Gastroesophageal sphincter (tissue), 4 donors: ENCODE measurements around the gene PHF1. TPM values are rescaled to one million over a fixed set of nuclear protein-coding genes. Genes with fewer than 3 reads are reported as not detected.

ENCODE experiments used
- ATAC-seq: fragments of 150-250 bp; one replicate; pipeline ENCODE4 v1.9.1; 2016; ENCODE audit warnings: mild to moderate bottlenecking, moderate library complexity
- H3K27ac ChIP-seq, 4 donors: fragments of 200-600 bp; sonication (generic) in 3 of 4; 1 replicate in 3 of 4; 2 replicates in 1 of 4; pipeline ENCODE4 v1.5.1; 2016 to 2019
- H3K27me3 ChIP-seq: fragments of 200-600 bp; sonication (generic); one replicate; pipeline ENCODE4 v1.5.1; 2019
- H3K36me3 ChIP-seq, 2 donors: fragments of 200-600 bp; sonication (generic); one replicate each; pipeline ENCODE4 v1.5.1; 2019; ENCODE audit warnings: control low read depth in 1 of 2
- H3K4me1 ChIP-seq, 3 donors: fragments of 200-600 bp; sonication (generic); 1 replicate in 2 of 3; 2 replicates in 1 of 3; pipeline ENCODE4 v1.5.1; 2016 to 2019; ENCODE audit warnings: control low read depth in 2 of 3
- H3K4me3 ChIP-seq, 2 donors: fragments of 200-600 bp; sonication (generic); one replicate each; pipeline ENCODE4 v1.5.1; 2019; ENCODE audit warnings: mild to moderate bottlenecking in 1 of 2, moderate library complexity in 1 of 2
- H3K9me3 ChIP-seq, 3 donors: fragments of 200-600 bp; sonication (generic); one replicate each; pipeline ENCODE4 v1.5.1; 2017 to 2019; ENCODE audit warnings: control low read depth in 2 of 3
- EP300 ChIP-seq: sonication (generic); formaldehyde crosslinking; IDR thresholded peaks from one replicate; pipeline ENCODE4 v1.6.1; 2017; ENCODE audit warnings: antibody characterized with exemption, mild to moderate bottlenecking
- POLR2A ChIP-seq, 2 donors: fragments of 450-650 bp; IDR thresholded peaks; one replicate each; pipeline ENCODE4 v1.6.1; 2017; ENCODE audit warnings: antibody characterized with exemption in 2 of 2, mild to moderate bottlenecking in 2 of 2, moderate library complexity in 1 of 2
- POLR2AphosphoS5 ChIP-seq: sonication (generic); formaldehyde crosslinking; IDR thresholded peaks from one replicate; pipeline ENCODE4 v1.6.1; 2017; ENCODE audit warnings: antibody characterized with exemption
- WGBS, 2 donors: methylation state at CpG; one replicate each; pipeline ENCODE4 v1.1.5; 2018; ENCODE audit warnings: low coverage in 1 of 2; 5-methylcytosine and 5-hydroxymethylcytosine counted together
- total RNA-seq, 4 donors: library from RNA; depleted of rRNA; stranded (reverse); fragments of >200 nt; gene quantifications; one replicate each; pipeline ENCODE4 v1.1.0, GENCODE V29; 2016
- TF ChIP-seq, protein P1 (sequence below), 4 experiments: fragments of 200-600 bp in 2 of 4; fragments of 450-650 bp in 2 of 4; sonication (generic) in 1 of 4; IDR thresholded peaks; one replicate each; pipeline ENCODE4 v1.5.1; 2017 to 2019; ENCODE audit warnings: antibody characterized with exemption in 4 of 4, mild to moderate bottlenecking in 2 of 4, moderate library complexity in 2 of 4

PHF1 gene
- total RNA-seq, 4 donors from 2014 or later: 73.0 to 91.0 (median 86.1) TPM

- Histone ChIP-seq H3K4me3 (no peak overlapping the region), H3K27me3 (no peaks in the 10 kb centered on the region), H3K36me3 (peaks cover 0 to 21% of the 10 kb centered on the region in 2 donors), H3K9me3 (no peaks in the 10 kb centered on the region), H3K4me1 (peaks cover 0 to 71% (median 39%) of the 10 kb centered on the region in 3 donors), H3K27ac (peak overlapping the region in 3 of 4 donors; percentile 58 to 97 (median 92))
- 4% methylated on average over 3 of the region's 12 CpGs; no CpG with 5 or more reads in 1 of the 2 donors for WGBS, 2 donors
- TF ChIP-seq POLR2AphosphoS5 (no peak), EP300 (no peak), POLR2A (IDR thresholded peaks at IDR 0.05) (no peak)
- TF ChIP-seq, protein P1, sequence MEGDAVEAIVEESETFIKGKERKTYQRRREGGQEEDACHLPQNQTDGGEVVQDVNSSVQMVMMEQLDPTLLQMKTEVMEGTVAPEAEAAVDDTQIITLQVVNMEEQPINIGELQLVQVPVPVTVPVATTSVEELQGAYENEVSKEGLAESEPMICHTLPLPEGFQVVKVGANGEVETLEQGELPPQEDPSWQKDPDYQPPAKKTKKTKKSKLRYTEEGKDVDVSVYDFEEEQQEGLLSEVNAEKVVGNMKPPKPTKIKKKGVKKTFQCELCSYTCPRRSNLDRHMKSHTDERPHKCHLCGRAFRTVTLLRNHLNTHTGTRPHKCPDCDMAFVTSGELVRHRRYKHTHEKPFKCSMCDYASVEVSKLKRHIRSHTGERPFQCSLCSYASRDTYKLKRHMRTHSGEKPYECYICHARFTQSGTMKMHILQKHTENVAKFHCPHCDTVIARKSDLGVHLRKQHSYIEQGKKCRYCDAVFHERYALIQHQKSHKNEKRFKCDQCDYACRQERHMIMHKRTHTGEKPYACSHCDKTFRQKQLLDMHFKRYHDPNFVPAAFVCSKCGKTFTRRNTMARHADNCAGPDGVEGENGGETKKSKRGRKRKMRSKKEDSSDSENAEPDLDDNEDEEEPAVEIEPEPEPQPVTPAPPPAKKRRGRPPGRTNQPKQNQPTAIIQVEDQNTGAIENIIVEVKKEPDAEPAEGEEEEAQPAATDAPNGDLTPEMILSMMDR (IDR thresholded peaks at IDR 0.05): no peak
- no peak for ATAC-seq
Observed at GRCh38 chr6:33431880-33432541, 21.2 kb downstream of the PHF1 start.

DNA sequence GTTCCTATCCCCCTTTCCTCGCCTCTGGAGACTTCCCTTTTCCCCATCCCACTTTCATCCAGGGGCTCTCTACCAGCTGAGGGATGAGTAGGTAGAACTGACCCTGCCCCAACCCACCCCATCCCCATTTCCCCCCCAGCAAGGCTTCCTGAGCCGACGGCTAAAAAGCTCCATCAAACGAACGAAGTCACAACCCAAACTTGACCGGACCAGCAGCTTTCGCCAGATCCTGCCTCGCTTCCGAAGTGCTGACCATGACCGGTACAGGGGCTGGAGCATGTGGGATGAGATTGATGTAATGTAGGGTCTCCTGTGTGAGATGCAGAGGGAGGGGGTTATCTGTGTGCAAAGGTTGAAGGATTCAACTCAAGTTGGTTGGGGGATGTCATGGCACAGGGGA is 21.7 kb downstream of the PHF1 start:
- WGBS, 2 donors: 76% methylated on average over 2 of the region's 10 CpGs; no CpG with 5 or more reads in 1 of the 2 donors
- TF ChIP-seq EP300: no peak
- TF ChIP-seq, protein P1 (IDR thresholded peaks at IDR 0.05): no peak
- TF ChIP-seq POLR2A (IDR thresholded peaks at IDR 0.05): no peak
- TF ChIP-seq POLR2AphosphoS5: no peak
- Histone ChIP-seq H3K4me3 (no peak overlapping the region), H3K27ac (peak overlapping the region in 3 of 4 donors; percentile 58 to 97 (median 92)), H3K27me3 (no peaks in the 10 kb centered on the region), H3K36me3 (peaks cover 0 to 26% of the 10 kb centered on the region in 2 donors), H3K4me1 (peaks cover 0 to 66% (median 36%) of the 10 kb centered on the region in 3 donors), H3K9me3 (no peaks in the 10 kb centered on the region)
- no peak for ATAC-seq

DNA sequence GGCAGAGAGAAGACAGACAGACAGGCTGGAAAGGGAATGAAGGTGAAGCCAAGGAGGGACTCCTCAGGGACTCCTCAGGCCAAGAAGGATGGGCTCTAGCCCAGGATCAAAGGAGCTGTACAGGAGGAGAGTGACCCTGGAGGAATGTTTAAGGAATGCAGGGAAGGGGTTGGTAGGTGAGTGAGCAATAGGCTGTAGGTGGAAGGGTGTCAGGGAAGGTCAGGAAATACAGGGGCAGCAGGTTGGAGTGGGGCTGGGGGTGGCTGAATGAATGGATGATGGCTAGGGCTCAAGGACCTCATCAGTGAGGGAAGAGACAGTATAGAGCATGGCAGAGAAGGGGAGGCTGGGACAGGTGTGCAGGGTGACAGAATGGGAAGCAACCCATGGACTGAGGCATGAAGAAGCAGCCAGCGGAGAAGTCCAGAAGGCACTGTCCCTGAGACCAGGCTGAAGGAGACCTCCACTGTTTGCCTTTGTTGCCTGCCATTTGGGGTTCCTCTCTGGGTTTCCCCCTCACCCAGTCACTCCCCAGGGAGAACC is 22.3 kb downstream of the PHF1 start:
- peak overlapping the region in 3 of 4 donors; percentile 51 to 97 (median 92) for H3K27ac ChIP-seq

GRCh38 chr6:33433544-33434191 is 22.9 kb downstream of the PHF1 start:
- WGBS, 2 donors: 25 to 31% methylated on average over 5 to 6 of the region's 17 CpGs
- H3K4me1 ChIP-seq: peaks cover 0 to 59% (median 30%) of the 10 kb centered on the region in 3 donors

More for the DNA sequence above, 22.3 kb downstream of the PHF1 start:
- H3K27me3 ChIP-seq: no peaks in the 10 kb centered on the region
- TF ChIP-seq POLR2A (IDR thresholded peaks at IDR 0.05): no peak
- no peak for TF ChIP-seq EP300
- TF ChIP-seq POLR2AphosphoS5: no peak
- TF ChIP-seq, protein P1 (IDR thresholded peaks at IDR 0.05): no peak
- H3K4me1 ChIP-seq: peaks cover 0 to 65% (median 36%) of the 10 kb centered on the region in 3 donors
- 100% methylated on average over 1 of the region's 1 CpG; no CpG with 5 or more reads in 1 of the 2 donors for WGBS, 2 donors
- H3K4me3 ChIP-seq: no peak overlapping the region
- no peaks in the 10 kb centered on the region for H3K9me3 ChIP-seq
- H3K36me3 ChIP-seq: peaks cover 0 to 32% of the 10 kb centered on the region in 2 donors
- no peak for ATAC-seq

More at GRCh38 chr6:33433544-33434191, 22.9 kb downstream of the PHF1 start:
- H3K4me3 ChIP-seq: no peak overlapping the region
- ATAC-seq: peak; percentile 42
- peaks cover 0 to 38% of the 10 kb centered on the region in 2 donors for H3K36me3 ChIP-seq
- peak overlapping the region in 3 of 4 donors; percentile 51 to 97 (median 92) for H3K27ac ChIP-seq
- no peaks in the 10 kb centered on the region for H3K9me3 ChIP-seq
- TF ChIP-seq POLR2A (IDR thresholded peaks at IDR 0.05) (no peak), EP300 (no peak), POLR2AphosphoS5 (no peak)
- TF ChIP-seq, protein P1 (IDR thresholded peaks at IDR 0.05): no peak
- no peaks in the 10 kb centered on the region for H3K27me3 ChIP-seq
